ENCODE results near the gene SEMA3D.

Gene SEMA3D

GRCh38 chr7:85039196-85039923 is 147.5 kb downstream of the SEMA3D start:
- Histone ChIP-seq H3K4me1 (ENCODE audit: control insufficient read depth, insufficient read depth, low read length, poor library complexity, severe bottlenecking) (no peaks in the 10 kb centered on the region), H3K9me3 (ENCODE audit: control insufficient read depth, low read length) (no peaks in the 10 kb centered on the region), H3K4me3 (ENCODE audit: extremely low read depth, insufficient read depth, low read length, poor library complexity, severe bottlenecking) (no peak overlapping the region), H3K27ac (ENCODE audit: low read depth, low read length, severe bottlenecking) (no peak overlapping the region), H3K36me3 (ENCODE audit: control insufficient read depth, insufficient read depth, low read length) (no peaks in the 10 kb centered on the region)
- WGBS, 2 experiments (ENCODE audit: insufficient coverage in 2 of 2), result 82 to 89% methylated on average over 7 of the region's 11 CpGs

- WGBS, 2 experiments (ENCODE audit: insufficient coverage in 2 of 2), result 84 to 94% methylated on average over 2 of the region's 2 CpGs
- Histone ChIP-seq H3K4me3 (ENCODE audit: extremely low read depth, insufficient read depth, low read length, poor library complexity, severe bottlenecking) (no peak overlapping the region), H3K9me3 (ENCODE audit: control insufficient read depth, low read length) (no peaks in the 10 kb centered on the region), H3K4me1 (ENCODE audit: control insufficient read depth, insufficient read depth, low read length, poor library complexity, severe bottlenecking) (no peaks in the 10 kb centered on the region), H3K27ac (ENCODE audit: low read depth, low read length, severe bottlenecking) (no peak overlapping the region), H3K36me3 (ENCODE audit: control insufficient read depth, insufficient read depth, low read length) (no peaks in the 10 kb centered on the region)
Measured at GRCh38 chr7:85038466-85038865, 148.4 kb downstream of the SEMA3D start.

GRCh38 chr7:85033263-85033662 is 153.6 kb downstream of the SEMA3D start:
- H3K4me3 ChIP-seq (ENCODE audit: extremely low read depth, insufficient read depth, low read length, poor library complexity, severe bottlenecking), result no peak overlapping the region
- H3K36me3 ChIP-seq (ENCODE audit: control insufficient read depth, insufficient read depth, low read length), result no peaks in the 10 kb centered on the region
- no peak overlapping the region for H3K27ac ChIP-seq (ENCODE audit: low read depth, low read length, severe bottlenecking)
- peaks cover 7% of the 10 kb centered on the region for H3K4me1 ChIP-seq (ENCODE audit: control insufficient read depth, insufficient read depth, low read length, poor library complexity, severe bottlenecking)
- H3K9me3 ChIP-seq (ENCODE audit: control insufficient read depth, low read length), result no peaks in the 10 kb centered on the region
- WGBS, 2 experiments (ENCODE audit: insufficient coverage in 2 of 2), result 53 to 56% methylated on average over 3 to 4 of the region's 7 CpGs

- no peak overlapping the region for H3K4me3 ChIP-seq (ENCODE audit: extremely low read depth, insufficient read depth, low read length, poor library complexity, severe bottlenecking)
- H3K27ac ChIP-seq (ENCODE audit: low read depth, low read length, severe bottlenecking), result no peak overlapping the region
- no CpG with 5 or more reads among the region's 3 CpGs for WGBS, 2 experiments (ENCODE audit: insufficient coverage in 2 of 2)
Measured at GRCh38 chr7:85031475-85031874, 155.4 kb downstream of the SEMA3D start.

GRCh38 chr7:85030893-85031292 is 156.0 kb downstream of the SEMA3D start:
- H3K4me3 ChIP-seq (ENCODE audit: extremely low read depth, insufficient read depth, low read length, poor library complexity, severe bottlenecking), result no peak overlapping the region
- no peaks in the 10 kb centered on the region for H3K36me3 ChIP-seq (ENCODE audit: control insufficient read depth, insufficient read depth, low read length)
- no peaks in the 10 kb centered on the region for H3K9me3 ChIP-seq (ENCODE audit: control insufficient read depth, low read length)
- peaks cover 7% of the 10 kb centered on the region for H3K4me1 ChIP-seq (ENCODE audit: control insufficient read depth, insufficient read depth, low read length, poor library complexity, severe bottlenecking)
- no peak overlapping the region for H3K27ac ChIP-seq (ENCODE audit: low read depth, low read length, severe bottlenecking)

More at GRCh38 chr7:85031475-85031874, 155.4 kb downstream of the SEMA3D start:
- no peaks in the 10 kb centered on the region for H3K9me3 ChIP-seq (ENCODE audit: control insufficient read depth, low read length)
- H3K4me1 ChIP-seq (ENCODE audit: control insufficient read depth, insufficient read depth, low read length, poor library complexity, severe bottlenecking), result peaks cover 7% of the 10 kb centered on the region
- H3K36me3 ChIP-seq (ENCODE audit: control insufficient read depth, insufficient read depth, low read length), result no peaks in the 10 kb centered on the region

GRCh38 chr7:85025312-85025756 is 161.5 kb downstream of the SEMA3D start:
- Histone ChIP-seq H3K4me3 (ENCODE audit: extremely low read depth, insufficient read depth, low read length, poor library complexity, severe bottlenecking) (no peak overlapping the region), H3K9me3 (ENCODE audit: control insufficient read depth, low read length) (no peaks in the 10 kb centered on the region), H3K27ac (ENCODE audit: low read depth, low read length, severe bottlenecking) (no peak overlapping the region), H3K4me1 (ENCODE audit: control insufficient read depth, insufficient read depth, low read length, poor library complexity, severe bottlenecking) (peaks cover 3% of the 10 kb centered on the region), H3K36me3 (ENCODE audit: control insufficient read depth, insufficient read depth, low read length) (no peaks in the 10 kb centered on the region)
- 80 to 100% methylated on average over 1 of the region's 3 CpGs for WGBS, 2 experiments (ENCODE audit: insufficient coverage in 2 of 2)

- H3K4me3 ChIP-seq (ENCODE audit: extremely low read depth, insufficient read depth, low read length, poor library complexity, severe bottlenecking), result no peak overlapping the region
- no peaks in the 10 kb centered on the region for H3K9me3 ChIP-seq (ENCODE audit: control insufficient read depth, low read length)
- WGBS, 2 experiments (ENCODE audit: insufficient coverage in 2 of 2), result 100% methylated on average over 3 of the region's 4 CpGs; no CpG with 5 or more reads in 1 of the 2 experiments
- H3K36me3 ChIP-seq (ENCODE audit: control insufficient read depth, insufficient read depth, low read length), result no peaks in the 10 kb centered on the region
- H3K4me1 ChIP-seq (ENCODE audit: control insufficient read depth, insufficient read depth, low read length, poor library complexity, severe bottlenecking), result peaks cover 3% of the 10 kb centered on the region
- no peak overlapping the region for H3K27ac ChIP-seq (ENCODE audit: low read depth, low read length, severe bottlenecking)
Measured at GRCh38 chr7:85023916-85024315, 162.9 kb downstream of the SEMA3D start.

GRCh38 chr7:85023066-85023712 is 163.7 kb downstream of the SEMA3D start:
- H3K9me3 ChIP-seq (ENCODE audit: control insufficient read depth, low read length), result no peaks in the 10 kb centered on the region
- H3K4me1 ChIP-seq (ENCODE audit: control insufficient read depth, insufficient read depth, low read length, poor library complexity, severe bottlenecking), result peaks cover 3% of the 10 kb centered on the region
- no peak overlapping the region for H3K27ac ChIP-seq (ENCODE audit: low read depth, low read length, severe bottlenecking)
- no peak overlapping the region for H3K4me3 ChIP-seq (ENCODE audit: extremely low read depth, insufficient read depth, low read length, poor library complexity, severe bottlenecking)
- no peaks in the 10 kb centered on the region for H3K36me3 ChIP-seq (ENCODE audit: control insufficient read depth, insufficient read depth, low read length)
- WGBS, 2 experiments (ENCODE audit: insufficient coverage in 2 of 2), result no CpG with 5 or more reads among the region's 2 CpGs

- H3K4me3 ChIP-seq (ENCODE audit: extremely low read depth, insufficient read depth, low read length, poor library complexity, severe bottlenecking), result no peak overlapping the region
- H3K36me3 ChIP-seq (ENCODE audit: control insufficient read depth, insufficient read depth, low read length), result no peaks in the 10 kb centered on the region
- H3K9me3 ChIP-seq (ENCODE audit: control insufficient read depth, low read length), result no peaks in the 10 kb centered on the region
- H3K27ac ChIP-seq (ENCODE audit: low read depth, low read length, severe bottlenecking), result no peak overlapping the region
- WGBS, 2 experiments (ENCODE audit: insufficient coverage in 2 of 2), result 84 to 87% methylated on average over 3 to 5 of the region's 5 CpGs
- H3K4me1 ChIP-seq (ENCODE audit: control insufficient read depth, insufficient read depth, low read length, poor library complexity, severe bottlenecking), result peaks cover 3% of the 10 kb centered on the region
Measured at GRCh38 chr7:85022064-85022697, 164.7 kb downstream of the SEMA3D start.

GRCh38 chr7:85021101-85021704 is 165.7 kb downstream of the SEMA3D start:
- Histone ChIP-seq H3K4me3 (ENCODE audit: extremely low read depth, insufficient read depth, low read length, poor library complexity, severe bottlenecking) (no peak overlapping the region), H3K36me3 (ENCODE audit: control insufficient read depth, insufficient read depth, low read length) (no peaks in the 10 kb centered on the region), H3K4me1 (ENCODE audit: control insufficient read depth, insufficient read depth, low read length, poor library complexity, severe bottlenecking) (peaks cover 3% of the 10 kb centered on the region), H3K9me3 (ENCODE audit: control insufficient read depth, low read length) (no peaks in the 10 kb centered on the region), H3K27ac (ENCODE audit: low read depth, low read length, severe bottlenecking) (no peak overlapping the region)
- WGBS, 2 experiments (ENCODE audit: insufficient coverage in 2 of 2), result no CpG with 5 or more reads among the region's 4 CpGs
